HG02610 (cell line): ENCODE data around the gene METTL18.
A peak's percentile ranks its signal among the peaks of the same experiment; 100 is the strongest.
"Not testable (repeated sequence)": the region's sequence is repeated elsewhere in the genome, so short reads cannot be mapped to it uniquely, and the experiment has no call there.

ENCODE experiments used
- ATAC-seq: cut with Tn5 transposase; IDR thresholded peaks from one replicate; pipeline ENCODE4 v1.9.1; 2021; ENCODE audit warnings: mild to moderate bottlenecking, moderate library complexity; ENCODE audit not compliant: unreplicated experiment

Gene METTL18

GRCh38 chr1:169794530-169795416 is at the start of gene METTL18:
Gene METTL18, minus strand, starts transcription at chr1:169794907. Its CDS starts 1,212 bp downstream, at chr1:169793695.
- peak; percentile 95 for ATAC-seq

GRCh38 chr1:169838942-169839341 is 44.2 kb upstream of the METTL18 start:
- no peak for ATAC-seq

DNA sequence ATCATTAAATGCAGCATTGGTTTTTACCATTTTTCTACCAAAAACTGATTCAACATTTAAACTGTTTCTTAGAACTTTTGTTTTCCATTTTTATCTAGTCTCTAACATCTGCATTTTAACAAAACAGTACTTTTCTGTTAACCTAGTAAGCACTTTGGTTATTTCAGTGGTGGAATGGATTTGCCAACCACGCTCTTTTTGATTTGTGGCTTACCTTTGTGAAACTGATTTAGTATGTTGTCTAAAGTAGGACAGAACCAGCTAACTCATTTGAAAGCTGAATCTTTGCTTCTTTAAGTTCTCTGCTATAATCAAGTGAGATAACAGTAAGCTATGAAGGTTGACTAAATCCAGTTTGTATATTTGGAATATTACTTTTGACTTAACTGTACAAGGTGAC is 41.5 kb upstream of the METTL18 start:
- ATAC-seq, result no peak

DNA sequence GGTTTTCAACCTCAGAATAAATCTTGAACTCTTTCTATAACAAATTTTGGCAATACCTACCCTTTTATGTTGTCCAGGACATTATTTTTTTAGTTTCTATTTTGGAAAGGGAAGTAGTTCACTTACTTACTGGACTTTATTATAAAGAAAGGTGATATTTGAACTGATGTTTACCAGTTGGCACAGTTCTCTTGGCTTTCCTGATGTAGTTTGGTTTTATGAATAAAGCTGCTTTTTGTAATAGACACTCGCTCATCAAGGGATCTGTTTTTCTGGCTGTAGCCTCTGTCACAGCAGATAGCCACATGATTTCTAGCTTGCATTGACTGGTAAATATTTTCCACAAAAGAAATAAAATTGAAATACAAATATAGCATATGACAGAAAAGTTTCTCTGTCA is 40.9 kb upstream of the METTL18 start:
- ATAC-seq, result no peak

GRCh38 chr1:169834869-169835268 is 40.2 kb upstream of the METTL18 start:
- ATAC-seq, result no peak

DNA sequence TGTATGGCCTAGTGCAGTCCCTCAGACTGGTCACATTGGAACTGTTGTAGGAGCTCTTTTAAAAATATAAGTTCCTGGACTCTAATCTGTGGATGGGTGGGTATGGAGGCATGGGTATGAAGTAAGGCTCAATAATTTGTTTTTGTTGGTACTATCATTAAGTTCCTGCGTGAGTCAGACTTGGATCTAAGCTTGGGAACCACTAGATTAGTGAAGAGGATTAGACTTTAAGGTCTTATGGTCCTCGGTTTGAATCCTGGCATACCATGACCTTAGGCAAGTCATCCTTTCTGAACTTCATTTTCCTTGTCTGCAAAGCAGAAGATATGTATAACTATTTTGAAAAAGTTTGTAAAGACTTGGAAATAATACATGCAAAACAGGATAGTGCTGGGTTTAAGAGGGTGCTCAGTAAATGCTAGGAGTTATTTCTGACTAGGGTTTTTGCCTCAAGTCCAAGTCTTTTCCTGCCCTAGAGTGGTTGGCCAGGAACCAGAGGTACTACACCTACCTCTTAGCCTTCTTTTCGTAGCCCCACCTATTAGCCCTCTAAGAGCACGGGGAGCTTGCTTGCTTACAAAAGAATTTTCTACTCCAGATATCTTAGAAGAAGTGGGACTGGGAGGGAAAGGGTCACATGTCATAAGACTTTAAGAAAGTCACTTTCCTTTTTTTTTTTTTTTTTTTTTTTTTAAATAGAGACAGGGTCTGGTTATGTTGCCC is 38.6 kb upstream of the METTL18 start:
- ATAC-seq, result no peak

GRCh38 chr1:169829671-169830070 is 35.0 kb upstream of the METTL18 start:
- no peak for ATAC-seq

- no peak for ATAC-seq
Measured at GRCh38 chr1:169824153-169824552, 29.4 kb upstream of the METTL18 start.

GRCh38 chr1:169821500-169821899 is 26.8 kb upstream of the METTL18 start:
- no peak for ATAC-seq

- no peak for ATAC-seq
Measured at GRCh38 chr1:169816617-169817016, 21.9 kb upstream of the METTL18 start.

DNA sequence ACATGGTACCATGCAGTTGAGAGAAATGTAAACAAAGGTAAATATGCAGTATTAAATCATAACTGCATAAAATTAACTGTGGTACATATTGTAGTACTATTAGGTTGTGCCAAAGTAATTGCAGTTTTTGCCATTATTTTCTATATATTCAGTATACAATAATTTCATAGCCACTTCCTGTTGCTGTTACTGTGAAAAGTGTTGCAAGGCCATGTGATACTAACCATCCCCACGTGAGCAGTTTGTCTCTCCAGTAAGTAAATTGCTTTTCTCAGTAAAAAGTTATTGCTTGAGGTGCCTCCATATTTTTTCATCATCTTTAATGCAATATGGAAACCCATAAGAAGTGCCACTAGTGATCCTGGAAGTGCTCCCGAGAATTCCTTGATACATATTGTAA is 19.6 kb upstream of the METTL18 start:
- no peak for ATAC-seq

- no peak for ATAC-seq
Measured at GRCh38 chr1:169812131-169812530, 17.4 kb upstream of the METTL18 start.

DNA sequence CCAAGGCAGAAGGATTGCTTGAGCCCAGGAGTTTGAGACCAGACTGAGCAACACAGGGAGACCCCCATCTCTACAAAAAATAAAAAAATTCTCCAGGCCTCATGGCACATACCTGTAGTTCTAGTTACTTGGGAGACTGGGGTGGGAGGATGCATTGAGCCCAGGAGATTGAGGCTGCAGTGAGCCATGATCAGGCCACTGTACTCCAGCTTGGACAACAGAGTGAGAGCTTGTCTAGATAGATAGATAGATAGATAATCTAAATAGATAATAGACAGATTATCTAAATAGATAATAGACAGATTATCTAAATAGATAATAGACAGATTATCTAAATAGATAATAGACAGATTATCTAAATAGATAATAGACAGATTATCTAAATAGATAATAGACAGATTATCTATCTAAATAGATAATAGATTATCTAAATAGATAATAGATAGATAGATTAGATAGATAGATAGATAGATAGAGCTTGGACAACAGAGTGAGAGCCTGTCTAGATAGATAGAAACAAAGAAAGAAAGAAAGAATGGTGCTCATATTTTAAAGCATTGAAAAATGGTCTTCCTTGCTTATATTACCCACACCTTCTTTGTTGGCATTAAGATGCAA is 16.8 kb upstream of the METTL18 start:
- not testable (repeated sequence) for ATAC-seq

GRCh38 chr1:169809370-169810095 is 14.8 kb upstream of the METTL18 start:
- ATAC-seq, result no peak

- ATAC-seq, result no peak
Measured at GRCh38 chr1:169804941-169805340, 10.2 kb upstream of the METTL18 start.

- ATAC-seq, result no peak
Measured at GRCh38 chr1:169802888-169803287, 8.2 kb upstream of the METTL18 start.

DNA sequence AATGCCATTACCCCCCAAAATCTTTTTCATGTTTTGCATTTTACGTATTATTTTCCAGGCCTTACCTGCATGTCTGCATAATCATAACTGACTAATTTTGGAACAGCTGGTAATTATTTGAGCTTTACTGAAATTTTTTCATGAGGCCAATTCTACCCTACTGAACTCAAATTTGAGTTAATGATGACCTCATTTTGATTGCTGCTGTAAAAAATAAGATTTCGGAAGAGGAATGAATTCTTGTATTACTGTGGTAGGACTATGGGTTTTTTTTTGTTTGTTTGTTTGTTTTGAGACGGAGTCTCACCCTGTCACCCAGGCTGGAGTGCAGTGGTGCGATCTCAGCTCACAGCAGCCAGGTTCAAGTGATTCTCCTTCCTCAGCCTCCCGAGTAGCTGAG is 2.6 kb upstream of the METTL18 start:
- no peak for ATAC-seq

- ATAC-seq, result no peak
Measured at GRCh38 chr1:169796274-169796810, 1.6 kb upstream of the METTL18 start.

DNA sequence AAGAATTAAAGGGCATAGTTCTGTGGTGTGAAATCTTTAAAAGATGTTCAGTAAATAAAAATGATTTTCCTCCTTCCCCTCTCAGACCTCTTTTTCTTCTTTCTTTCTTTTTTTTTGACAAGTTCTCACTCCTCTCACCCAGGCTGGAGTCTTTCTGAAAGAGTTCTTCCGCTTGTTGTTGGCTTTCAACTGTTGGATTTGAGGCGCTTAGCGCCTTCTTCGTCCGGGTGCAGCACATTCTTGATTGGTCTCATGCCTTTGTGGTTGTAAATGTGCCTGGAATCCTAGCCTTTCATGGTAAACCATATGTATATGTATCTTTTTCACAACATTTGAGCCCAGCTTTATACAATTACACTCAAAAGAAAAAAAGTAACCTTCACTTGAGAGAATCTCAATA is 980 bp upstream of the METTL18 start:
- no peak for ATAC-seq

DNA sequence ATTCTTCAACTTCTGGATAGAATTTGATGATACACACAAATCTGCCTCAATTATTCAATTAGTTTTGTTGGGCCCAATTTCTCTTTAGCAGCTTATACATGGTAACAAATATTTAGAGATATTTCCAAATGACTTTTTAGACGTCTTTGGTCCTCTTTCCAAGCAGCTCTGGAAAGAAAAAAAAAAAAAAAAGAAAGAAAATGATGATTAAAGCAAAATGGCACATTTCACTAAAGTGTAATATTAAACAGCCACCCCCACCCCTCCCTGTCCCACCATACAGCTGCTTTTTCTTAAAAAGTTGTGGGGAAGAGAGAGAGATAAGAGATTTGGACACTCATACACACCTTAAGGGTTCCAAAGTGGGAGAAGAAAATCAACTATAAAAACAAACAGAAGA is 977 bp downstream of the METTL18 start:
- no peak for ATAC-seq

DNA sequence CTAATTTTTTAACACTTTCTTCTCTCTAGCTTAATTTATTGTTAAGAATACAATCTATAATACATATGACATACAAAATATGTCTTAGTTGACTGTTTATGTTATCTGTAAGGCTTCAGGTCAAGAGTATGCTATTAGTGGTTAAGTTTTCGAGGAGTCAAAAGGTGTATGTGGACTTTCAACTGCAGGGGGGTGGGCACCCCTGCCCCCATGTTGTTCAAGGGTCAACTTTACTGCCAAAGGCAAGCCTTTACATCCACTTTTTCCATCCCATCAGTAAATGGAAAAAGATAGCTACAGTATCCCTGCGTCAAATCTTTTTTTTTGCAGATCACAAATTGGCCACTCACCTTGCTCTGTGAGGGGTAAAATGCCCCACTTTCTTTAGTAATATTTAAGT is 6.3 kb downstream of the METTL18 start:
- no peak for ATAC-seq
